ENCODE data around the gene LCN2.
"Not testable (repeated sequence)": the region's sequence is repeated elsewhere in the genome, so short reads cannot be mapped to it uniquely, and the experiment has no call there.

LCN2 gene

GRCh38 chr9:128169925-128170324, 20.7 kb downstream of the LCN2 start:
- DNase-seq: no peak

- DNase-seq: no peak
Measured at GRCh38 chr9:128174062-128174461, 24.8 kb downstream of the LCN2 start.

DNA sequence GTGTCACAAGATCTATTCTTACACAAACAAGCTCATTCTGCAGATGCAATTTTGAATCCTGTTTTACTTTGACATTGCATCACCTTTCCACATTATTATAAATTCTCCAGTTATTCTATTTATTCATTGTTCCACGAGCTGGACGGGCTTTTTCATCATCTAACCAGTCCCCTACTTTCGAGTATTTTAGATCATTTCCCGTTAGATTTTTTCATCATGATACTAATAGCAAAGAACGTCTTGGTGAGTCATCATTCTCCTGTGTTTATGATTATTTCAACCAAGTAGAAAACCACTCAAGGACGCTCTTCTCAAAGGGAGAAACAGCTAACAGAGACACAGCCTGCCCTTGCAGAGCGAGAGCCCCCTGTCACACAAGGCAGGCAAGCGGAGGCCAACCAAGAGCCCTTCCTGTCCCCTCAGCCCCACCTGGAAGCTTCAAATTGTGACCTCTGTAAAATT, 25.9 kb downstream of the LCN2 start:
- no peak for DNase-seq

- no peak for DNase-seq
Measured at GRCh38 chr9:128175726-128176125, 26.5 kb downstream of the LCN2 start.

DNA sequence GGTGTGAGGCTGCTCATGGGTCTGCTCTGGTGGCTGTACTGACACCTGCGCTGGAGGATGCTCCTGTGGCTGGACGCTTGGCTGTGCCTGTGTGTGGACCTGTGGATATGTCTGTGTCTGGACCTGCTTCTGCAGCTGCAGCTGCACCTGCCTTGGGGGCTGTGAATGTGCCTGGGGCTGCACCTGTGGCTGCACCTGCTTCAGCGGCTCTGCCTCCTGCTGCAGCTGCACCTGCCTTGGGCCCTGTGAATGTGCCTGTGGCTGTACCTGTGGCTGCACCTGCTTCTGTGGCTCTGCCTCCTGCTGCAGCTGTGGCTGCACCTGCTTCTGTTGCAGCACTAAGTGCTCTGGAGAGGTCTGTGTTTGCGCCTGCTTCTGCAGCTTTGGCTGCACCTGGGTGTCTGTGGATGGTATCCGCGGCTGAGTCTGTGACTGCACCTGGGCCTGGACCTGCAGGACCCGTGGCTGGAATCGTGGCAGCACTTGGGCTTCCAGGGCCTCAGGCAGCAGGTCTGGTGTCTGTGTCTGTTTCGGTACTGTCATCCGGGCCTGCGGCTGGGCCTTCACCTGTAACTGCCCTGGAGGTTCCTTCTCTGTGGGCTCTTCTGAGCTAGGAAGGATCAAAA, 29.7 kb downstream of the LCN2 start:
- no peak for DNase-seq

DNA sequence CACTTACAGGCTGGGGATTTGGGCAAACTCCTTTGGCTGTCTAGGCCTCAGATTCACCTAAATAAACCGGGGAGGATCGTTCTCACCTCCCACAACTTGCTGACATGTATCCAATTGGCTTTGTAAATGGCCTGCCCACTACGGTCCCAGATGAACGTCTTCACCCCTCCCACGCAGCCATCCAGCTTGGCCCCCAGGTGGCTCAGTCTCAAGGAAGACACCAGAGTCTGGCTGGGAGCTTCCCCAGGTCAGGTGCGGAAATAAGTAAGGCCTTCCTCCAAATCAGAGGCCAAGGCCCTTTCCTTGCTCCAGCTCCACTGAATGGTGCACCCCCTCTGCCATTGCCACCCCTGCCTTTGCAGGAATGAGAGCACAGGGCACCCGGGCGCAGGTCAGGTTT, 30.7 kb downstream of the LCN2 start:
- DNase-seq: no peak

GRCh38 chr9:128180447-128180846, 31.2 kb downstream of the LCN2 start:
- DNase-seq: no peak

- DNase-seq: not testable (repeated sequence)
Measured at GRCh38 chr9:128181480-128181879, 32.2 kb downstream of the LCN2 start.

- DNase-seq: no peak
Measured at GRCh38 chr9:128182893-128183588, 33.8 kb downstream of the LCN2 start.

GRCh38 chr9:128185979-128186965, 37.0 kb downstream of the LCN2 start:
- DNase-seq: no peak

DNA sequence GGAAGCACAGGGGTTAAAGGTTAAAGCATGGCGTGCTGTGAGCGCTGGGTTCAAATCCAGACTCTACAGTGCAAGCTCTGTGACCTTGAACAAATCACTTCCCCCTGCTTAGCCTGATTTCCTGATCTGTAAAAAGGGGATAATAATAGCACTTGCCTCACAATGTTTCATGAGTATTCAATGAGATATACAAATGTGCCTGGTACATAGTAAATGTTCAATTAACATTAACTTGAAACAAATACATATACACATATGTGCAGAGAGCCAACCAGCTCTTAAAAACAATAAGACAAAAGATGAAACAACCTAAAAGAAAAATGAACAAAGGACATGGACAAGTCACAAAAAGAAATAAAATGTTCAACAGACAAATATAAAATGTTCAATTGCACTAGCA, 38.1 kb downstream of the LCN2 start:
- no peak for DNase-seq

DNA sequence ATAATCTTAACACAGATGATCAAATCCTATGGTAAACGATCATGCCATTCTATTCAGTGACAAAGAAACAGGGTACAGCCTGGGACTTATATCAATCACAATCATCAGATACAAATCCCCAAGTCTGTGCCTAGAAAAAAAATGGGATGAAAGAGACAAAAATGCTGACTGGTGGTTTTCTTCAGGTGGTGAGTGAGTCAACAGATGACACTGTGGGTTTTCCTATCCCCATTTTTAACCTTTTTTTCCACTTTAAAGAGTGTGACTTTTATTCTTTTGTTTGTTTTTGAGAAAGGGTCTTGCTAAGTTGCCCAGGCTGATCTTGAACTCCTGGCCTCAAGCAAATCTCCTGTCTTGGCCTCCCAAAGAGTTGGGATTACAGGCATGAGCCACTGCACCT, 39.0 kb downstream of the LCN2 start:
- no peak for DNase-seq

DNA sequence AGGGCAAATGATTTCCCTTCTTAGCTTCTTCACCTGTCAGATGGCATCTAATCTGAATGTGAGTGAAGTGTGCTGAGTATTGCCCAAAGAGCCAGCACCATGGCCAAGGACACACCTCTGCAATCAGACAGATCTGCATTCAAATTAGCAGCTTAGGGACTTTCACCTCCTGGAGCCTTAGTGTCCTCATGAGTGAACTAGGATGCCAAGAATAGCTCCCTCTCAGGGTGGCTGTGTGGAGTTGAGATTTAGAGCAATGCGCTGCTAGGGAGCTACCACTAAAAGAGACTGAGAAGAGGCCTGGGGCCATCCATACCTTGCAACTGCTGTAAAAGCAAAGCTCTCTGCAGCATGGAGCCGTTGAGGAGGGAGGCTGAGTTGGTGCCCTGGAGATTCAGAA, 40.8 kb downstream of the LCN2 start:
- no peak for DNase-seq

GRCh38 chr9:128190516-128191405, 41.5 kb downstream of the LCN2 start:
- no peak for DNase-seq

GRCh38 chr9:128191406-128192046, 42.3 kb downstream of the LCN2 start, which contains the start of gene CIZ1:
CIZ1 (minus strand) TSS chr9:128191572; CDS start chr9:128190857, 715 bp downstream.
- peak; percentile 11 for DNase-seq

DNA sequence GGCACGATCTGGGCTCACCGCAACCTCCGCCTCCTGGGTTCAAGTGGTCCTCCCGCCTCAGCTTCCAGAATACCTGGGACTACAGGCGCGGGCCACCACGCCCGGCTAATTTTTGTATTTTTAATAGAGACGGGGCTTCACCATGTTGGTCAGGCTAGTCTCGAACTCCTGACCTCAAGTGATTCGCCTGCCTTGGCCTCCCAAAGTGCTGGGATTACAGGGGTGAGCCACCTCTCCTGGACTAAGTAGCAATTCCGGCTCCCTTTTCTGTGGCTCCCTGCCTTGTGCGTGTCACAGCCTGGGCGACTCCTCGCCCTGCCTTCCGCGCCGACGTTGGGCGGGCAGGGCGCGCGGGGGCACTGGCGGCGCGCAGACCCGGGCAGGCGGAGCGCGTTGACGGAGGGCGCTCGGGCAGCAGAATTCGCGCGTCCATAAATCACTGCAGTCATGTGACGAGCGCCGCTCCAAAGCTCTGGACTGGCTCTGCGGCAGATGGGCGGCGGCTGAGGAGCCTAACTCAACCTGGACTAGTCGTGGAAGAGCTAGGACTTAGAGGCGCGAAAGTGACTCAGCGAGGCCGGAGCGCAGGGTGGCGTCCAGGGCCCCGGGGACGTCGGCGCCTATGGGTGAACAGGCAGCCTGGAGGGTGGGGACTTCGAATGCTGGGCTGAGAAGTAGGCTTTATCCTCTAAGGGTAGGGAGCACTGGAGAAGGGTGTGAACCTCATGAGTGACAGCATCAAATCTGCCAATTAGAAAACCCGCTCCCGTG, 43.5 kb downstream of the LCN2 start:
- DNase-seq: peak; percentile 80

DNA sequence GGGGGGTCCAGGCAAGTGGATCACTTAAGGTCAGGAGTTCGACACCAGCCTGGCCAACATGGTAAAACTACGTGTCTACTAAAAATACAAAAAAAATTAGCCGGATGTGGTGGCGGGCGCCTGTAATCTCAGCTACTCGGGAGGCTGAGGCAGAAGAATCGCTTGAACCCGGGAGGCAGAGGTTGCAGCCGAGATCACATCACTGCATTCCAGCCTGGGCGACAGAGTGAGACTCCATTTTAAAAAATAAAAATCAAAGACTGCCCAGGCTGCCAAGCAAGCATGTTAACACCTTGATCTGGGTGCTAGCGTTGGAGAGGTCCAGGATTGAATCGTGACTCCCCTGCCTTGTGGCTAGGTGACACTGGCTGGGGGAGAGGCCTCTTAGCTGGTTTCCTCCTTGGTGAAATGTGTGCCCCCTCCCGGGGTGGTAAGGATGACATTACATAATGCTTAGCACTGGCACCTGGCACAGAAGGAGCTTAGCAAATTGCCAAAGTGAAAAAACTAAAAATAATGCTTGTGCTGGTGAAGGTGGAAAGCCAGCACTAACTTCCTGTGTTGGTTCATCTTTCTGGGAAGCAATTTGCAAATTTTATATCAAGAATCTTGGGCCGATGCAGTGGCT, 44.3 kb downstream of the LCN2 start:
- DNase-seq: no peak

- DNase-seq: no peak
Measured at GRCh38 chr9:128201441-128202369, 52.5 kb downstream of the LCN2 start.

DNA sequence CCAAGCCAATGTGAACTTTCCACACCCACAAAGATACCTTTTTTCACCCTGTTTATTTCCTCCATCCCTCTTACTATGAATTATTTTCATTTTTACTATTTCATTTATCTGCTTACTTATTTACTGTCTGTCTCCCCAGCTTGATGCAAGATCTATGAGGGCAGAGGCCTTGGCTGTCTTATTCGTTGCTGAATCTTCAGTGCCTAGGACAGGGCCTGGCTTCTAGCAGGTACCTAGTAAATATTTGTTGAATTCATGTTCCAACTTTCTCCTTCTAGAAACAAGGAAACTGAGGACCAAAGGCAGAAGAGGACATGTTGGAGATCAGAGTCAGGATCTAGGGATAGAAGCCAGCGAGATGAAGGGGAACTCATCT, 53.4 kb downstream of the LCN2 start:
- no peak for DNase-seq

All from NCI-H446 treated with DMSO at 0.1 percent for 48 hours (cell line).